Stimulated activated CD8-positive, alpha-beta memory T cell treated with anti-CD3 and anti-CD28 coated beads, Interleukin-4, amount 100 ng/mL, for 24 hours (primary cell): ENCODE data around the gene ZNF615.
"Not testable (repeated sequence)": the region's sequence is repeated elsewhere in the genome, so short reads cannot be mapped to it uniquely, and the experiment has no call there.

ENCODE experiments used
- DNase-seq: peaks from one replicate; pipeline ENCODE4 v3.0.0-alpha.2; 2020; ENCODE audit warnings: low read depth

The ZNF615 gene

GRCh38 chr19:51980116-51980736 is 27.8 kb downstream of the ZNF615 start:
- DNase-seq = no peak

GRCh38 chr19:51978882-51979281 is 29.1 kb downstream of the ZNF615 start:
- no peak for DNase-seq

- no peak for DNase-seq
These were observed 30.7 kb downstream of the ZNF615 start for GRCh38 chr19:51977346-51977745.

GRCh38 chr19:51976852-51977251 is 31.2 kb downstream of the ZNF615 start:
- DNase-seq = no peak

- DNase-seq = not testable (repeated sequence)
These were observed 32.2 kb downstream of the ZNF615 start for GRCh38 chr19:51975787-51976186.

- no peak for DNase-seq
These were observed 36.4 kb downstream of the ZNF615 start for GRCh38 chr19:51971624-51972023.

- no peak for DNase-seq
These were observed 37.3 kb downstream of the ZNF615 start for GRCh38 chr19:51970718-51971117.

GRCh38 chr19:51965583-51965982 is 42.4 kb downstream of the ZNF615 start:
- DNase-seq = no peak

- not testable (repeated sequence) for DNase-seq
These were observed 47.3 kb downstream of the ZNF615 start for GRCh38 chr19:51960621-51961233.

GRCh38 chr19:51959791-51960190 is 48.2 kb downstream of the ZNF615 start:
- no peak for DNase-seq

GRCh38 chr19:51957846-51958245 is 50.2 kb downstream of the ZNF615 start:
- not testable (repeated sequence) for DNase-seq

GRCh38 chr19:51948975-51949374 is 59.0 kb downstream of the ZNF615 start:
- DNase-seq = no peak

GRCh38 chr19:51946602-51947001 is 61.4 kb downstream of the ZNF615 start:
- no peak for DNase-seq

- no peak for DNase-seq
These were observed 63.0 kb downstream of the ZNF615 start for GRCh38 chr19:51944798-51945552.
